ENCODE results near the gene ECT2.
A peak's percentile ranks its signal among the peaks of the same experiment; 100 is the strongest.

The ECT2 gene

GRCh38 chr3:172776049-172776717, 25.7 kb downstream of the ECT2 start:
- TF ChIP-seq GATA2 (IDR thresholded peaks at IDR 0.05; ENCODE audit: low read depth, low read length) (no peak), GATA3 (IDR thresholded peaks at IDR 0.05; ENCODE audit: low read depth, low read length) (no peak)

DNA sequence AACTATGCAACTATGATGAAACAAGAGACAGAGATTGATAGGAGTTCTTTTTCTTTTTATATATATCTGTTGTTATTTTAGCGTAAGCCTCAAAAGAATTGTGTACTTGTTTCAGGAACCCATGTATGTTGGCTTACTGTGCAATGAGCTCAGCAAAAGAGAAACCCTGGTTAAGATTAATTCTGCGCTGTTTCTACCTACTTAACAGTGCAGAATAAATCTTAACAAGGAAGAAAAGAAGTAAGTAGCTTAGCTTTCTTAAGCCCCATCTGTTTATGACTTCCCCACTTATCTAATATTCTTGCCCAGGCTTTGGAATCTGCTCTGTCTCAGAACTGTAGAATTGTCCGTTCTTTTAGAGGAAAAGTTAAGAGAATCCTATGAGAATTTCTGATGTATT, 27.4 kb downstream of the ECT2 start:
- TF ChIP-seq GATA3 (IDR thresholded peaks at IDR 0.05; ENCODE audit: low read depth, low read length): no peak
- no peak for TF ChIP-seq GATA2 (IDR thresholded peaks at IDR 0.05; ENCODE audit: low read depth, low read length)

GRCh38 chr3:172782235-172782634, 31.7 kb downstream of the ECT2 start:
- TF ChIP-seq GATA2 (IDR thresholded peaks at IDR 0.05; ENCODE audit: low read depth, low read length) (no peak), GATA3 (IDR thresholded peaks at IDR 0.05; ENCODE audit: low read depth, low read length) (no peak)

DNA sequence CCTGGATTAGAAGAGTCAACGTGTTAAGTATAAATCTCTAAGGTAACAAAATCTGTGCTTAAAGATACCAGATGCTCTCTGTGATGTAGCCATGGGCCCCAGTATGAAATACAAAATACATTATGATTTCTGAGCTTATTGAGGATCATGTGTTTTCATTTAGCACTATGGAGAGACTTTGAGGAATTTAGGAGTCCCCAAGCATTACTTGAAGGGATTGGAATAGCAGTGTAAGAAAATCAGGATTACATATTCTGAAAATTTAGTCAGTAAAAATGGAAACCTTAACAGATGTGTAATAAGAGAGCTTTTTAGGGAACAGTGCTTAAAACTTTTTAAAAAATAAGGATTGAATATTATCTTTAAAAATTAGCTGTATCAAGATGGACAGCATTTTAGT, 35.5 kb downstream of the ECT2 start:
- TF ChIP-seq GATA3 (IDR thresholded peaks at IDR 0.05; ENCODE audit: low read depth, low read length) (no peak), GATA2 (IDR thresholded peaks at IDR 0.05; ENCODE audit: low read depth, low read length) (no peak)

- TF ChIP-seq GATA2 (IDR thresholded peaks at IDR 0.05; ENCODE audit: low read depth, low read length): no peak
- TF ChIP-seq GATA3 (IDR thresholded peaks at IDR 0.05; ENCODE audit: low read depth, low read length): no peak
These were observed 36.5 kb downstream of the ECT2 start for GRCh38 chr3:172787019-172787418.

- TF ChIP-seq GATA2 (IDR thresholded peaks at IDR 0.05; ENCODE audit: low read depth, low read length) (no peak), GATA3 (IDR thresholded peaks at IDR 0.05; ENCODE audit: low read depth, low read length) (no peak)
These were observed 37.2 kb downstream of the ECT2 start for GRCh38 chr3:172787746-172788145.

DNA sequence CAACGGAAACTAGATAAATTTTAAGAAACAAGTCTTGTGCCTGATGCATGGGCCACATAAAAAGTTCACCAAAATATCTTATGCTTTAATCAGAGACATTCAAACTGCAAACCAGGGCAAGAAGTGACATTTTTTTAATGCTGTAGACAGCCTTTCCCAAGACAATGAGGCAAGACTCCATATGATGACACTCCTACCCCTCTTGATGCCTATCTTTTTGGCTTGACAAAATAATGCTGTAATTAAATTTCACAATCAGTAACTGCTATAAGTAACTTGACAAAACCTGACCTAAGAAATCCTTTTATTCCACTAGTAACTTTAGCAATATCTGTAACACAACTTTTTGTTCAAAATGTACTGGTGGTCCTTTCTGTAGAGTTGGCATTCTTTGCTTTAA, 48.7 kb downstream of the ECT2 start:
- TF ChIP-seq GATA2 (IDR thresholded peaks at IDR 0.05; ENCODE audit: low read depth, low read length) (no peak), GATA3 (IDR thresholded peaks at IDR 0.05; ENCODE audit: low read depth, low read length) (no peak)

DNA sequence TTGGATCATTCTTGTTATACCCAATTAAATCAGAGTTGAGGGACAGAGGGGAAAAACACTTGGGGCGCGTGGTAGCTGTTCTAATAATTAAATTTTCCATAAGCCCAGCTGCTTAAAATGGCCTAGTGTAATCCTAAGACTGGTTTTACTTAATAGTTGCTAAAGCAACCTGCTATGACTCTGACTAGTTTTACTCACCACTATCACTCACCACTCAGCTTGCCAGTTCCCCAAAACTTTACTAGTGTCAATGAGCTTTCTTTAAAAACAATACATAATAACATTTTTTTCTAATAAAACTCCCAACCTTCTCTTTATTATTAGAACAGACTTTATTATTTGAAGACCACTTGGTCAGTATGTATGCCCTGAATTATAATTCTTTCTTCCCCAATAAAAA, 49.6 kb downstream of the ECT2 start:
- TF ChIP-seq GATA2 (IDR thresholded peaks at IDR 0.05; ENCODE audit: low read depth, low read length) (no peak), GATA3 (IDR thresholded peaks at IDR 0.05; ENCODE audit: low read depth, low read length) (no peak)

GRCh38 chr3:172803489-172803888, 53.0 kb downstream of the ECT2 start:
- TF ChIP-seq GATA3 (IDR thresholded peaks at IDR 0.05; ENCODE audit: low read depth, low read length) (no peak), GATA2 (IDR thresholded peaks at IDR 0.05; ENCODE audit: low read depth, low read length) (no peak)

- TF ChIP-seq GATA3 (IDR thresholded peaks at IDR 0.05; ENCODE audit: low read depth, low read length) (peak; percentile 63; the same call in 1 of the 2 replicates), GATA2 (IDR thresholded peaks at IDR 0.05; ENCODE audit: low read depth, low read length) (peak; percentile 48; the same call in 1 of the 2 replicates)
These were observed 53.8 kb downstream of the ECT2 start for GRCh38 chr3:172804323-172804722.

- TF ChIP-seq GATA2 (IDR thresholded peaks at IDR 0.05; ENCODE audit: low read depth, low read length): no peak
- no peak for TF ChIP-seq GATA3 (IDR thresholded peaks at IDR 0.05; ENCODE audit: low read depth, low read length)
These were observed 58.5 kb downstream of the ECT2 start for GRCh38 chr3:172808969-172809546.

- TF ChIP-seq GATA2 (IDR thresholded peaks at IDR 0.05; ENCODE audit: low read depth, low read length): no peak
- no peak for TF ChIP-seq GATA3 (IDR thresholded peaks at IDR 0.05; ENCODE audit: low read depth, low read length)
These were observed 60.6 kb downstream of the ECT2 start for GRCh38 chr3:172811099-172811498.

- no peak for TF ChIP-seq GATA2 (IDR thresholded peaks at IDR 0.05; ENCODE audit: low read depth, low read length)
- no peak for TF ChIP-seq GATA3 (IDR thresholded peaks at IDR 0.05; ENCODE audit: low read depth, low read length)
These were observed 62.9 kb downstream of the ECT2 start for GRCh38 chr3:172813462-172813861.

- TF ChIP-seq GATA2 (IDR thresholded peaks at IDR 0.05; ENCODE audit: low read depth, low read length) (no peak), GATA3 (IDR thresholded peaks at IDR 0.05; ENCODE audit: low read depth, low read length) (no peak)
These were observed 64.2 kb downstream of the ECT2 start for GRCh38 chr3:172814738-172815137.

- TF ChIP-seq GATA3 (IDR thresholded peaks at IDR 0.05; ENCODE audit: low read depth, low read length) (no peak), GATA2 (IDR thresholded peaks at IDR 0.05; ENCODE audit: low read depth, low read length) (no peak)
These were observed 65.3 kb downstream of the ECT2 start for GRCh38 chr3:172815857-172816256.
